Stimulated activated CD4-positive, alpha-beta T cell treated with anti-CD3 and anti-CD28 coated beads, Interleukin-4, amount 100 ng/mL, for 4 hours (primary cell): ENCODE measurements around the gene DDX6.
A peak's percentile ranks its signal among the peaks of the same experiment; 100 is the strongest.
"Not testable (repeated sequence)": the region's sequence is repeated elsewhere in the genome, so short reads cannot be mapped to it uniquely, and the experiment has no call there.

ENCODE experiments used
- DNase-seq, 2 experiments: peaks; one replicate each; pipeline ENCODE4 v3.0.0-alpha.2; 2020

DDX6 gene, protein sequence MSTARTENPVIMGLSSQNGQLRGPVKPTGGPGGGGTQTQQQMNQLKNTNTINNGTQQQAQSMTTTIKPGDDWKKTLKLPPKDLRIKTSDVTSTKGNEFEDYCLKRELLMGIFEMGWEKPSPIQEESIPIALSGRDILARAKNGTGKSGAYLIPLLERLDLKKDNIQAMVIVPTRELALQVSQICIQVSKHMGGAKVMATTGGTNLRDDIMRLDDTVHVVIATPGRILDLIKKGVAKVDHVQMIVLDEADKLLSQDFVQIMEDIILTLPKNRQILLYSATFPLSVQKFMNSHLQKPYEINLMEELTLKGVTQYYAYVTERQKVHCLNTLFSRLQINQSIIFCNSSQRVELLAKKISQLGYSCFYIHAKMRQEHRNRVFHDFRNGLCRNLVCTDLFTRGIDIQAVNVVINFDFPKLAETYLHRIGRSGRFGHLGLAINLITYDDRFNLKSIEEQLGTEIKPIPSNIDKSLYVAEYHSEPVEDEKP

DNA sequence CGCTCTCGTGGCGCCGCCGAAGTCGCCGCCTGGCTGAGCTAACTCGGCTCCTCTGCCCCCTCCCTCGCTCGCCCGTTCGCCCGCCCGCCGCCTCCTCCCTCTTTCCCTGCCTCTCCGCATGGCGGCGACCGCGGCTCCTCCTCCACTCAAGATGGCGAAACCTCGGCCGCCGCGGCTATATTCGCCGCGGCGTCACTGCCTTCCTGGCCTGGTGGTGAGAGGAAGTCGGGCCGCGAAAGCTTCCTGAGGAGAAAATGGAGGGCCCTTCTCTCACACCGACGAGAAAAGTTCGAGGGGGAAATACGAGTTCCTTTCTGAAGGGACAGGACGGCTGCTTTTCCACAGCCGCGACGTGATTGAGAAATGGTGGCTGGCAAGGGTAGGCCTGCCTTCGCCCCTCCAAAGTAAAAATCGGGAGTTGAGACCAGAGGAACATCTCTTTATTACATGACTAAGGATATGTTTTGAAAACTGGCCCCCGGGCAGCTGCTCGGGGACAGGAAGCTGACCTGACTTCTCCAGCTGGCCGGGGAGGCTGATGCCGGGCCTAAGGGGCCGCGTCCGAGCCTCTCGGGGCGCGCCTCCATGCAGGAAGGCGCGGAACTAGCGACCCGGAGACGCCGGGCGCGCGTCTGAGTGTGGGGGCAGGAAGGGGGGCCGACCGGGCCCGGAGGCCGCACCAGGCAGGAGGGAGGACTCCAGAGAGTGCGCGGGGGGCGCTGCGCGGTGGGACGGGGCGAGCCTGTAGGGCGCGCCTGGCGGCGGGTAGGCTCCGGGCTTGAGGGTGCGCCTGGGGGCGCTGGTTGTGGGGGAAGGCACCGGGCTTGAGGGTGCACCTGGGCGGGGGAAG lies at the start of gene DDX6:
TSS of gene DDX6 (minus strand) at position 54 of the 850 bp plus-strand sequence. CDS start 4,913 bp downstream, outside the sequence.
- DNase-seq = peak; percentile 86 to 87

DNA sequence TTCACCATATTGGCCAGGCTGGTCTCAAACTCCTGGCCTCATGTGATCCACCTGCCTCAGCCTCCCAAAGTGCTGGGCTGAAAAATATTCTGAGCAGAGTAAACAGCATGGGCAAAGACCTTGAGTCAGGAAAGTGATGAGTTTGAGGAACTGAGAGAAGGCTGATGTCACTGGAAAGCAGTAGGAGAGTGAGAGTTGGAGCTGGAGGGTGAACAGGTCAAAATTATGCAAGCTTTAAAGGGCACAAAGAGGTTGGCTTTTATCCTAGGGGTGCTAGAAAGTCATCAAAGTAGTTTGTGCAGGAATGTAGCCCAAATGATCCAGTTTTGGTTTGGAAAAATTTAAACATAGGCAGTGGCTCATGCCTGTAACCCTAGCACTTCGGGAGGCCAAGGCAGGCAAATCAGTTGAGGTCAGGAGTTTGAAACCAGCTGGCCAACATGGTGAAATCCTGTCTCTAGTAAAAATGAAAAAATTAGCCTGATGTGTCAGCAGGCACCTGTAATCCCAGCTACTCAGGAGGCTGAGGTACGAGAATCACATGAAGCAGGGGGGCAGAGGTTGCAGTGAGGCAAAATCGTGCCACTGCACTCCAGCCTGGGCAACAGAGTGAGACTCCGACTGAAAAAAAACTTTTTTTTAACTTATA lies 48.1 kb upstream of the DDX6 start:
- no peak for DNase-seq

DNA sequence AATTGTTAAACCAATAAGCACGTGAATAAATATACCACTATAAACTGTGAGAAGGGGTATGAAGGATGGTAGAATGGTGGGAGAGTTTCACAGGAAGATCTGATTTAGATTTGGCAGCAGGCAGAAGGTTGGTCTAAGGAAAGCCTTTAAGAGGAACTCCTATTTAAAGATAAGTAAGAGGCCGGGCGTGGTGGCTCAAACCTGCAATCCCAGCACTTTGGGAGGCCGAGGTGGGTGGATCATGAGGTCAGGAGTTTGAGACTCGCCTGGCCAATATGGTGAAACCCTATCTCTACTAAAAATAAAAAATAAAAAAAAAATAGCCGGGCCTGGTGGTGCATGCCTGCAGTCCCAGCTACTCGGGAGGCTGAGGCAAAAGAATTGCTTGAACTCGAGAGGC lies 46.9 kb upstream of the DDX6 start:
- DNase-seq = no peak

DNA sequence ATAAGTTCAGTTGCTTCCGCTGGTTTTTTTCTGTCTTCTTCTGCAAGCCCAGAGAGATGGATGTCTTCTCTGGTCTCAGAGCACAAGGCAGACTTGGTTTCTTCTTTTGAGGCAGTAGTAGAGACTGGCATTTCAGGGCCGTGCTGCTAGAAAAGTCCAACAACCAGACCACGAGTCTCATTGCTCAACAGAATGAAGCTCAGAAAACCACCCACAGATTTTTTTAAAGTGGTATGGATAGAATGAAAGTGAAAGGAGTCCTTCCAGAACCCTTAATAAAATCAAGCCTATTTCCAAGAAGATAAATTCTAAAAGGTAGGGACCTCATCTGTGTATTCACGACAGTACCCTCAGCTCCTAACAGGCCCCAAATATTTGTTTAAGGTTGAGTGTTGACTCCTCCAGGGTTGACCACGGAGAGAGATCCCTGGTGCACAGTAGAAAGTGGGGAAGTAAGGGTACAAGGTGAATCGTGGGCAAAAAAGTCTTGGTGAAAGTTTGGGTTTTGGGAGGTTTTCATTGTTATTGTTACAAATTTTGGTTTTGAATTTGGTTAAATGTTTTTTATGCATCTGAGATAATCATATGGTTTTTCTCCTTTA lies 43.6 kb upstream of the DDX6 start:
- DNase-seq = no peak

DNA sequence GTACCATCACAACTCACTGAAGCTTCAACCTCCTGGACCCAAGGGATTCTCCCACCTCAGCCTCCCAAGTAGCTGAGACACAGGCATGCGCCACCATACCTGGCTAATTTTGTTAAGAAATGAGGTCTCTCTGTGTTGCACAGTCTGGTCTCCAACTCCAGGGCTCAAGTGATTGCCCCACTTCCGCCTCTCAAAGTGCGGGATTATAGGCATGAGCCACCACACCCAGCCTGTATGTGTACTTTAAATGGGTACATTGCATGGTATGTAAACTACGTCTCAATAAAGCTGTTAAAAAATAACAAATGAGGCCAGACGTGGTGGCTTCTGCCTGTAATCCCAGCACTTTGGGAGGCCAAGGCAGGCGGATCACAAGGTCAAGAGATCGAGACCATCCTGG lies 36.2 kb upstream of the DDX6 start:
- DNase-seq = no peak

DNA sequence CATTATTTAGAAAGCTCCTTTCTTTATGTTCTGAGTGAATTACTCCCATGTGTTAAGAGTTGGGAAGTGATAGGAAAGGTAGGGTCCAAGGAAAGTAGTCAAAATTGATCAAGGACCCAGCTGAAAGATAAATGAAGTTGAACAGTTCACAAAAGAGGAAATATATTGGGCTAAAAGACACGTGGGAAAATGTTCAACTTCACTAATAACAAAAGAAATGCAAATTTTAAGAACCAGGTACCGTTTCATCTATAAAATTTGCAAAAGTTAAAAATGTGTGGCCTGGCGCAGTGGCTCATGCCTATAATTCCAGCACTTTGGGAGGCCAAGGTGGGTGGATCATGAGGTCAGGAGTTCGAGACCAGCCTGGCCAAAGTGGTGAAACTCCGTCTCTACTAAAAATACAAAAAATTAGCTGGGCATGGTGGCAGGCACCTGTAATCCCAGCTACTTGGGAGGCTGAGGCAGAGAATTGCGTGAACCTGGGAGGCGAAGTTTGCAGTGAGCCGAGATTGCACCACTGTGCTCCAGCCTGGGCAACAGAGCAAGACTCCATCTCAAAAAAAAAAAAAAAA lies 32.1 kb upstream of the DDX6 start:
- not testable (repeated sequence) for DNase-seq

DNA sequence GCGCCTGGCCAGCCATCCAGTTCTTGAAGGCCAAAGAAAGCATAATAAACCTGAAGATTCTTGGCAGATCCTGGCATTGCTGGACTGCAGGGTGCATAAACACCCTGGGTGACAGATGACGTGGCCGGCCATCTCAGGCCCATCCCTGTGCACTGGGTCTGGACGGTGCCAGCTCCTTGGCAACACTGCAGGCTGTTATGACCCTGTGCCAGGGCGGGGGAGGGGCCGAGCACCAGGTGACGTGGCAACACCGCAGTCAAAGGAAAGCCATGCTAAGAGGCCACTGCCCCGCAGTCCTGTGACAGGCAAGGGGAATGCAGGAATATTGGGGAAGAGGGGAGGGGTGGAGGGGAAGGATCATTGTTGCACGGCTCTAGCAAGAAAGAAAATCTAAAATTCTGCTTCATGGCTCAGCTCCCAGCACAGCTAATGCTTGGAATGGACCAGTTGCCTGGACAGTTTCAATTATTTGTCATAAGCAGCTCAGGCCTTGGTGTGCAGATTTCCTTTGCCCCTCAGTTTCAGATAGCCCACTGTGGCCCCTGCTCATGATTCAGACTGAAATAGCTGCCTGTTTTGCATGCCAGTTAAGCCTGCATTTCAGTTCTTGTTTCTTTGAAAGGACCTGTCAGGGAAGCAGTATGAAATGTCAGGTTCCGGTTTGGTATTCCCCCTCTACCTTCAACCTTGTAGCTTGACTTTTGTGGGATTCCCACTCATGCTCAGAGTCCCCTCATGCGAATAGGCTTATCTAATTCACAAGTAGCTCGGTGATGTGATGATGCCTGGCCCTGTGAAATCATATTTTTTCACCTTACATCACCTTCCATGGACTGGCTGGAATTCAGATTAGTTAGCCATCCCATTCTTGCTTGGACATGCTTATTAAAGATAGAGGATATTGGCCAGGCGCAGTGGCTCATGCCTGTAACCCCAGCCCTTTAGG lies 29.7 kb upstream of the DDX6 start:
- DNase-seq = peak in 1 of 2 experiments; percentile 4

DNA sequence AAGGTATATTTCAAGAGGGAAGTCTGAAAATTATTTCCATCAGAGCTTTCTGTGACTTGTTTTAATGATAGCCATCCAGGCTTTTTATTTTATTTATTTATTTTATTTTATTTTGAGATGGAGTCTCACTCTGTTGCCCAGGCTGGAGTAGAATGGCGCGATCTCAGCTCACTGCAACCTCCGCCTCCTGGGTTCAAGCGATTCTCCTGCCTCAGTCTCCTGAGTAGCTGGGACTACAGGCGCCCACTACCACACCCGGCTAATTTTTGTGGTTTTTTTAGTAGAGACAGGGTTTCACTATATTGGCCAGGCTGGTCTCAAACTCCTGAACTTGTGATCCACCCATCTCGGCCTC lies 29.0 kb upstream of the DDX6 start:
- not testable (repeated sequence) for DNase-seq

DNA sequence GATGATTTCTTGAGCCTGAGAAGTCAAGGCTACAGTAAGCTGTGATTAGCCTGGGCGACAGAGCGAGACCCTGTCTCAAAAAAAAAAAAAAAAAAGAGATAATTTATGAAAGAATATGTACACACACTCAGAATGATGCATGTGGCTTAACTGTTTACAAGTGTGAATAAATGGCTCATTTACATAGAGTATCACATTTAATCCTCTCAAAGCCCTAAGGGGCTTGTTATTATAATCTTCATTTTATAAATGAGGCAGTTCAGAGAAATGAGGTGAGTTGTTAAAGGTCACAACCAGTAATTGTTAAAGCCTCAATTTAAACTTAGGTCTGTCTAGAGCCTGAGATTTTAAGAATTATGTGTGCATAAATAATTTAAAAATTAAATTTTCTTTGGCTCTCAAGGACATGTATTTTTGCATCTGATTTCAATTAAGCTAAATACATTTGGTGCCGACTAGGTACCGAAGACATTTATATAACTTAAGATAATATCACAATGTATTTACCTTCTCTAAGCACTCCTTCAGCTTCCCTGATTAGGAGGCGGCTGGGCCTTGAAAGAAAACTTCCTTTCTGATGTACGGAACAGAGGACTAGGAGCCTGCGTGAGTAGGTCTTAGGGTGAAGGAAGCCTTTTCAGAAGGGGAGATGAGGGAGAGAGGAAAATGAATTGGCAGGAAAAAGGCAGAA lies 28.5 kb upstream of the DDX6 start:
- no peak for DNase-seq

DNA sequence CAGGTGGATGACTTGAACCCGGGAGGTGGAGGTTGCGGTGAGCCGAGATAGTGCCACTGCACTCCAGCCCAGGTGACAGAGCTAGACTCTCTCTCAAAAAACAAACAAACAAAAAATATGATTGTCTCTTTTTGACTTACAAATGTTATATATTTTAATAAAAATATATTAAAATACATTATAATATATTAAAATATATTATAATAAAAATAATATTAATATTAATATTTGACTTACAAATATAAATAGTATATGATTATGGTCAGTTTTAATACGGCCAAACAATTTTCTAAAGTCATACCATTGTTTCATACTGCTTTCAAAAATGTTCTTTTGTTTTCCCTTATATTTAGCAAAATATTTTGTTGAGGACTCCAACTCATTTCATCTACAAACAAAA lies 27.2 kb upstream of the DDX6 start:
- no peak for DNase-seq

DNA sequence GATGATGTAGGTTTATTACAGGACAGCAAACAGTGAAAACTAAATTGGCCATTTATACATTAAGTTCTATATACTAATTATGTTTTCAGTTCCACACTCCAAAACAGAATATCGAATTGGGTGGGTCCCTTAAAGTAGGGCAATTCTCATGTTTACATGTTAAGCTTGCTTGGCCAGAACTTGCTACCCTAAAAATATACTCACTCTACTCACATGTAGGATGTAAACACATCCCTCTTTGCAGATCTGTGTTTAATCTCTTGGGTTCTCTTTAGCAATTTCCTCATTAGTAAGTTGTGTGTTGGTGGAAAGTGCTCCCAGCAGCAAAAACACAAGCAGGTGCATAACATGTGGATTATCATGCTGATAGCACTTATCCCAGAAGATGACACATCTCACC lies 22.6 kb upstream of the DDX6 start:
- DNase-seq = no peak

DNA sequence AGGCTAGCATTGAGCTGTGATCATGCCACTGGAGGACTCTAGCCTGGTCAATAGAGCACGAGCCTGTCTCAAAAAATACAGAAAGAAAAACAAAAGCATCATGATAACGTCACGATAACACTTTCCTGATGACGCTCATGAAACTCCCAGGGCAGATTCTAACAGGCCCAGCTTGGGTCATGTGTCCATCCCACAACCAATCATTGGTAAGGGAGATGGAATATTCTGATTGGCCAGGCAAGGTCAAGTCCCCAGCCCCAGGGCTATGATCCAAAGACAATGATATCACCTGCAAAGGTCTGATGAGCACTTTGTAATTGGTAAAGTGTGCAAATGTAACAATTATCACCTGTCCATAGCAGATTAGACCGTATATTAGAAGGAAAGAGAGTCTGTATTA lies 21.5 kb upstream of the DDX6 start:
- DNase-seq = no peak

DNA sequence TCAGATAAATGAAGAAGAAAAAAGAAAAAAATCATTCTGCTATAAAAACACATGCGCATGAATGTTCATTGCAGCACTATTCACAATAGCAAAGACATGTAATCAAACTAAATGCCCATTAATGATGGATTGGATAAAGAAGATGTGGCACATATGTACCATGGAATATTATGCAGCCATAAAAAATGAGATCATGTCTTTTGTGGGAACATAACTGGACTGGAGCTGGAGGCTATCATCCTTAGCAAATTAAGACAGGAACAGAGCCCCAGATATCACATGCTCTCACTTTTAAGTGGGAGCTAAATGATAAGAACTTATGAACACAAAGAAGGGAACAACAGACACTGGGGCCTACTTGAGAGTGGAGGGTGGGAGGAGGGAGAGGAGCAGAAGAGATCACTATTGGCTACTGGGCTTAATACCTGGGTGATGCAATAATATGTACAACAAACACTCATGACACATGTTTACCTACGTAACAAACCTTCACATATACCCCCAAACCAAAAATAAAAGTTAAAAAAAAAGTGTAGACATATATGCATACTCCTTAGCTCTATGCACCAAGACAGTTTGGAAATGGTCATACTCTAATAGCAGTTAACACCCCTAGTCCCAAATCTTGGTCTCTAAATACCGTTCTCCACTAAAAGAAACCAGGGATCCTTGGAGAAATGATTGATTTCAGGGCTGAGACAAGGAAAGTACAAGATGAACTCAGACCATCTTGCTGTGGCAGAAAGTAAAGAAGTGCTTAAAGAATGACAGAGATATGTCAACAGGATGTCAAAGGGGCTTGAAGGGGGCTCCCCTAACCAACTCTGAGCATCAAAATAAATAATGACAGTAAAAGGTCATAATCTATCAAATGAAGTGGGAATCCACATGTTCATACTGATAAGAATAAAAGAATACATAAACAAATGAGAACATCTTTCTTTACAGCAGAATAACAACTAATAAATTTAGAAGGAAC lies 17.1 kb upstream of the DDX6 start:
- DNase-seq = no peak

DNA sequence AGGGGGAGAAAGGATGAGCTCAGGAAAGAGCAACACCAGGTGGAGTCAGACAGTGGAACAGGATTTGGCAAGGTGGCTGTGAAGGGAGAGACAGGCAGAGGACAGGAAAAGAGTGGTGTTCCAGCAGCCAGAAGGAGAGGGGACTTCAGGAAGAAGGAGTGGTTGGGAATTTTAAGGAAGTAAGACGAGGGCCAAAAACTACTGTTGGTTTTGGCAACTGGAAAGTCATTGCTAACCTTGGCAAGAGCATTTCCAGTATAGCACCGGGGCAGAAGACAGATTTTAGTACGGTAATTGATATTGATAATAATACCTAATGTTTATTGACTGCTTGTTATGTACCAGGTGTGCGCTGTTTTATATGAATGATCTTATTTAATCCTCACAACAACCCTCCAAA lies 15.4 kb upstream of the DDX6 start:
- DNase-seq = no peak

DNA sequence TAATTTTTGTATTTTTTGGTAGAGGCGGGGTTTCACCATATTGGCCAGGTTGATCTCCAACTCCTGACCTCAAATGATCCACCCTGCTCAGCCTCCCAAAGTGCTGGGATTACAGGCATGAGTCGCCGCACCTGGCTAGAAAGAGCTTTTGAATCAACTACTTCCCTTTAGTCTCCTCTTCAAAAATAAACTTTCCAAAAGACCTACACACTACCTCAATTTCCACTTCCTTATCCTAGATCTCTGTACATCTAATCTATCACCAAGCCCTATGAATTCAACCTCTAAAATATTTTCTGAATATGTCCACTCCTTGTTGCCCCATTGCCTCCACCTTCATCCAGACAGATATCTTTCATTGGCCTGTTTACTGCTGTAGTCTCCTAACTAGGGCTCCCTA lies 13.1 kb upstream of the DDX6 start:
- DNase-seq = no peak

DNA sequence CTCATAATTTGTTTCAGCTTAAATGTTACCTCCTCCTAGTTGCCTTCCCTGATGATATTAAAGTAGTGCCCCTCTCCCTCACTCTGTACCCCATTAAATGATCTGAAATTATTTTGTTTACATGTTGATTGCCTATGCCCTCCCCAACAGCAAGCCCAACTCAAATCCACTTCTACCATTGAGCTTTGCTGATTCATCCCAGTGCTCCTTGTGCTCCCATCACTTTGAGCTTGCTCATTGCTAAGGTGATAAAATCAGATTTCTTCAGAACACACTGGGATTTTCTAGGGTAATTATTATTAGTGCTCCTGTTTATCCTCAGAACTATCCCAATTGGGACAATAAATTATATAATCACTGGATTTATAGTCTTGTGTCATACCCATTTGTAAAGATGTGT lies 8.4 kb upstream of the DDX6 start:
- no peak for DNase-seq

DNA sequence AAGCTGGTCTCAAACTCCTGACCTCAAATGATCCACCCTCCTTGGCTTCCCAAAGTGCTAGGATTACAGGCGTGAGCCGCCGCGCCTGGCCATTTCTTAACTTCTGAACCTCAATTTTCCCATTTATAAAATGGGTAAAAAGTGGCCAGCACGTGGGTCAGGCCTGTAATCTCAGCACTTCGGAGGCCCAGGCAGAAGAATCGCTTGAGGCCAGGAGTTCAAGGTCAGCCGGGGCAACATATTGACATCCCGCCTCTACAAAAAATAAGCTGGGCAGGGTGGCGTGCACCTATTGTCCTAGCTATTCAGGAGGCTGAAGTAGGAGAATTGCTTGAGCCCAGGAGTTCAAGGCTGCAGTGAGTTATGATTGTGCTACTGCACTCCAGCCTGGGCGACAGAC lies 6.5 kb upstream of the DDX6 start:
- no peak for DNase-seq

DNA sequence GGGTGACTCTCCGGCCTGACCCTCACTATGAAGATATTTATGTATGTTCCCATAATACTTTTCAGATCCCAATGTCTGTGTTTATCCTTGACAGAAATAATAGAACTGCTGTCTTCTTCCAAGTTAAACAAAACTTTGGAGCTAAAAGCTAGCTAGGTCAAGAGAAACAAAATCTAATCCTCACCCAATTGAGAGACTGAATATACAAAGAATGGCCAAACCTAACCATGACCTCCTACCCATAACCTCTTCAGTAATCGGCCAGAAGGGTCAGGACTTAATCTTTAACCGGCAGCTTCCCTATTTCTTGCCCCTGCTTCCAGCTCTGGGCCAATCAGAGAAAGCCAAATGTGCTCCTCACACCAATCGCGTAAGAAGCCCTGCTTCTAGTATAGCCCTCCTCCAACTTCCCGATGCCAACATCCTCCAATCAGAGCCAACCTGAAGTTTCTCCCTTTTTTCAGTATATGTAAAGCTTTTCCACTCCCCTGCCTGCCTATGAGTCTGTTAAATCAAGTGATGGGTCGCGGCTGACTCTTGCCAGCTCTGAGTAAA lies 1.7 kb upstream of the DDX6 start:
- peak; percentile 43 to 73 for DNase-seq

DNA sequence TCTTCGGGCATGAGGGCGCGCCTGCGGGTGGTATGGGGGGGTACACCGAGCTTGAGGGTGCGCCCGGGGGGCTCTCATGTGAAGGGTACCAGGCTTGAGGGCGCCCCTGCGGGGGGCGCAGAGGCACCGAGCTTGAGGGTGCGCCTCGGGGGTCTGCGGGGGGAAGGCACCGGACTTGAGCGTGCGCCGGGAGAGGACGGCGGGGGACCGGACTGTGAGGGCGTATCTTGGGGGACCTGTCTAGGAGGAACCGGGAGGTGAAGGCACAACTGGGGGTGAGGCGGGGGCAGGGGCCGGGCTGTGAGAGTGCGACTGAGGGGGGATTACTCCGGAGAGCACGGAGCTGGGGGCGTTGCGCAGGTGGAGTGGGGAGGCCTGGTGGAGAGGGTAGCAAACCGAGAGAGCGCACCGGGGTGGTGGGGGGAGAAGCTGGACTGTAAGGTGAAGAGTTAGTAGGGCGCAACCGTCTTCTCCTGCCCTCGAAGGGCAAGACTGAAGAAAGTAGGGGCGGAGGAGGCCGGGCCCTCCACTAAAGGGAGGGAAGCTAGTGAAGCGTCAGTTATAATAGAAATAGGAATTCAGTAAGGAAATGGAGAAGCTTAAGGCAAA lies 1.1 kb upstream of the DDX6 start:
- DNase-seq = peak; percentile 46 to 51
